ENCODE data around the gene IL36RN.

IL36RN gene

DNA sequence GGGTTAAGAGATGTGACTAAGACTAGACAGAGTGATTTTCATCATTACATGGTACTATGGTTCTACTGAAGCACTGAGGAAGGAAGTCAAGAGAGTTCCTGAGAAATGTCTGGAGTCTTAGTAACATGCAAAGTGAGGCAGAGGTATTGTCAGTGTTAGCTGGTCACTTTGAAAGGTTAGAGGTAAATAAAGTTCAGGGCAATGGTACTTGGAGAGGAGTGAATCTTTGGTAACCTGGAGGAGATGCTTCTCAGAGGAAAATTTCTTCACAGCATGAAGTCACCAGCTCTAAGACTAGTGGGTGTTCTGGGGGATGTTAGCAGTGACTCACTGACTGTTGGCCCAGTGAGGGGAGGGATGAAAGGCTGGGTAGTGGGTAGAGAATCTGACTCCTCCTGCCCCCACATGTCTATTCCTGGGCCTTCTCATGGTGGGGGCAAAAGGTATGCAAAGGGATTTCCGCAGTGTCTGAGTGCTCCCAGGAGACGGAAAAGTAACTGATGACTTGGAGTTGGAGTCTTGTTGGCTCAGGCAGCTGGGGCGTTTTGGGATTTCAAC is 45.1 kb downstream of the IL36RN start:
- DNase-seq, result no peak

GRCh38 chr2:113105047-113105785 is 46.2 kb downstream of the IL36RN start:
- no peak for DNase-seq

GRCh38 chr2:113111121-113111520 is 52.1 kb downstream of the IL36RN start:
- DNase-seq, result no peak

DNA sequence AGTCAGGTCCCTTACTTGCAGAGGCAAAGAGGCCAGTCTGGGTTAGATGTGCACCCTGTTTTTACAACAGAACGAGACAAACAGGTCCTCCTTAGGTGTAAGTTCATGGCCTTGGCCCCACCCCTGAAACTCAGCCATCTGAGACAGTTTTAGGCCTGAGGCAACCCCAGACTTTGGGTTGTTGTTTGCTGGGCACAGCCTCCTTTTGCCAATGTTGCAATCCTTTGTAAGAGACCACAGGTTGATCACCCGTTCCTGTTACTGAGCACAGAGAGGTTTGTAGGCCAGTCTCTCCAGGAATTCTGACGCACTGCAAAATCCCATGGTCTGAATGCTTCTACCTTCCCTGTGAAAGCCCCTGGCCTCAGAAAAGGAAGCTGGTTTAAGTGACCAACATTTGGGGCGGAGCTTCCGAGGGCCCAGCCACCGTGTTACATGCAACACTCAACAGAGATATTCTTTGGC is 52.9 kb downstream of the IL36RN start:
- DNase-seq, result no peak

GRCh38 chr2:113112441-113112840 is 53.4 kb downstream of the IL36RN start:
- DNase-seq, result no peak

- no peak for DNase-seq
Measured at GRCh38 chr2:113112871-113113270, 53.9 kb downstream of the IL36RN start.

DNA sequence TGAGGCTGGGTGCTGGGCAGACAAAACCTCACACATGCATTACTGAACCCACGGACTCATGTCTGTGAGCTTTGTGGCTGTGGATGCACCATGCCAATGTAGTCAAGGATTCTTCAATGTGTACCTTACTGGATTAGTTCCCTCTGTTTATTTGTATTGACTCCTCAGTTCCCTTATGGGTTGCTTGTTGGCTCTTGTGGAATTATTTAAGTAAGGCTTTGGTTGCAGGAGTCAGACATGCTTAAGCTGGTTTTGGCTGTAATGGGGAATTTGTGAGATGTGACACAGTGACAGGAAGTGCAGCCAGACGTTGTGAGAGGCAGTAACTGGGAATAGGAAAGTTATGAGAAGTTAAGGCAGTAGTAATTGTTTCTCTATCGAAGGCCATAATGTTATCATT is 54.8 kb downstream of the IL36RN start:
- DNase-seq, result no peak
